Vagina (tissue), 2 donors: ENCODE measurements around the gene TNNT2.

ENCODE experiments used
- POLR2A ChIP-seq, 2 donors: fragments of 450-650 bp; IDR thresholded peaks; one replicate each; pipeline ENCODE4 v1.6.1; 2017; ENCODE audit warnings: antibody characterized with exemption in 2 of 2, mild to moderate bottlenecking in 2 of 2, moderate library complexity in 2 of 2
- POLR2AphosphoS5 ChIP-seq, 2 donors: sonication (generic); formaldehyde crosslinking; IDR thresholded peaks; one replicate each; pipeline ENCODE4 v1.9.0; 2017; ENCODE audit warnings: antibody characterized with exemption in 2 of 2, mild to moderate bottlenecking in 2 of 2, low read depth in 1 of 2; ENCODE audit not compliant: insufficient read depth in 1 of 2
- TF ChIP-seq, protein P1 (sequence below), 3 experiments: fragments of 450-650 bp in 2 of 3; fragments of 200-600 bp in 1 of 3; sonication (generic) in 1 of 3; IDR thresholded peaks; one replicate each; pipeline ENCODE4 v1.5.1; 2017 to 2019; ENCODE audit warnings: antibody characterized with exemption in 3 of 3, mild to moderate bottlenecking in 2 of 3, moderate library complexity in 2 of 3

- TF ChIP-seq, protein P1, sequence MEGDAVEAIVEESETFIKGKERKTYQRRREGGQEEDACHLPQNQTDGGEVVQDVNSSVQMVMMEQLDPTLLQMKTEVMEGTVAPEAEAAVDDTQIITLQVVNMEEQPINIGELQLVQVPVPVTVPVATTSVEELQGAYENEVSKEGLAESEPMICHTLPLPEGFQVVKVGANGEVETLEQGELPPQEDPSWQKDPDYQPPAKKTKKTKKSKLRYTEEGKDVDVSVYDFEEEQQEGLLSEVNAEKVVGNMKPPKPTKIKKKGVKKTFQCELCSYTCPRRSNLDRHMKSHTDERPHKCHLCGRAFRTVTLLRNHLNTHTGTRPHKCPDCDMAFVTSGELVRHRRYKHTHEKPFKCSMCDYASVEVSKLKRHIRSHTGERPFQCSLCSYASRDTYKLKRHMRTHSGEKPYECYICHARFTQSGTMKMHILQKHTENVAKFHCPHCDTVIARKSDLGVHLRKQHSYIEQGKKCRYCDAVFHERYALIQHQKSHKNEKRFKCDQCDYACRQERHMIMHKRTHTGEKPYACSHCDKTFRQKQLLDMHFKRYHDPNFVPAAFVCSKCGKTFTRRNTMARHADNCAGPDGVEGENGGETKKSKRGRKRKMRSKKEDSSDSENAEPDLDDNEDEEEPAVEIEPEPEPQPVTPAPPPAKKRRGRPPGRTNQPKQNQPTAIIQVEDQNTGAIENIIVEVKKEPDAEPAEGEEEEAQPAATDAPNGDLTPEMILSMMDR (IDR thresholded peaks at IDR 0.05) = no peak
- TF ChIP-seq POLR2AphosphoS5 (IDR thresholded peaks at IDR 0.05; ENCODE audit: insufficient read depth in 1 of 2, low read depth in 1 of 2) (no peak), POLR2A (IDR thresholded peaks at IDR 0.05) (no peak)
Observed at GRCh38 chr1:201389051-201389450, 11.6 kb upstream of the TNNT2 start.
